Measurements from ENCODE around the gene DCUN1D5. TPM values are rescaled to one million over a fixed set of nuclear protein-coding genes. Genes with fewer than 3 reads are reported as not detected.

DCUN1D5 gene
- total and polyA plus RNA-seq, 2 of the 8 experiments (the other 6 are each of a cell fraction or from before 2014, with no cell fraction given), result 76.1 to 95.4 TPM

GRCh38 chr11:103079833-103080232 lies 12.1 kb downstream of the DCUN1D5 start:
- Histone ChIP-seq H3K4ac (replicated peaks; ENCODE audit: insufficient read length, low read depth, low read length) (no peak overlapping the region), H3K23ac (ENCODE audit: insufficient read length) (no peak overlapping the region), H2AK5ac (ENCODE audit: low read depth, low read length) (no peak overlapping the region), H3K27me3 (replicated peaks in 1 of 4; ENCODE audit: control insufficient read depth in 3 of 4, extremely low read depth in 1 of 4, insufficient read depth in 3 of 4, low read length in 3 of 4) (no peaks in the 10 kb centered on the region), H2BK5ac (ENCODE audit: low read depth, low read length) (no peak overlapping the region), H3K4me3 (ENCODE audit: extremely low read depth in 1 of 4, insufficient read depth in 2 of 4, low read depth in 3 of 4, low read length in 4 of 4) (no peak overlapping the region), H3K79me1 (ENCODE audit: low read depth, low read length) (peaks cover 4% of the 10 kb centered on the region), H4K20me1 (replicated peaks in 1 of 2; ENCODE audit: control insufficient read depth in 1 of 2, insufficient read depth in 2 of 2, low read length in 2 of 2) (peaks cover 2 to 8% of the 10 kb centered on the region in 2 experiments), H2BK15ac (ENCODE audit: low read length) (no peak overlapping the region), H2BK120ac (replicated peaks; ENCODE audit: low read depth, low read length) (no peak overlapping the region), H4K91ac (replicated peaks; ENCODE audit: insufficient read length, low read length) (no peak overlapping the region), H3K36me3 (ENCODE audit: control insufficient read depth in 2 of 4, insufficient read depth in 4 of 4, low read length in 3 of 4) (peaks cover 11 to 91% (median 38%) of the 10 kb centered on the region in 4 experiments), H3K27ac (ENCODE audit: low read depth, low read length) (no peak overlapping the region), H2BK12ac (ENCODE audit: low read depth, low read length) (no peak overlapping the region), H3K56ac (replicated peaks; ENCODE audit: insufficient read length, low read depth, low read length) (no peak overlapping the region), H3K9ac (replicated peaks in 1 of 4; ENCODE audit: extremely low read depth in 1 of 4, low read depth in 3 of 4, low read length in 3 of 4) (no peak overlapping the region), H3K14ac (ENCODE audit: insufficient read length) (no peak overlapping the region), H3K4me2 (ENCODE audit: insufficient read depth in 1 of 2, low read depth in 2 of 2, low read length in 2 of 2) (no peak overlapping the region), H3K9me3 (ENCODE audit: insufficient read depth in 2 of 2, low read depth in 1 of 2, low read length in 1 of 2) (no peaks in the 10 kb centered on the region), H4K8ac (ENCODE audit: extremely low read depth, insufficient read depth, low read length) (no peak overlapping the region), H3K79me2 (ENCODE audit: control insufficient read depth in 1 of 2, insufficient read depth in 2 of 2, low read length in 2 of 2) (peaks cover 0 to 78% of the 10 kb centered on the region in 2 experiments; a peak in 2 of 4 replicates), H3K4me1 (replicated peaks in 1 of 4; ENCODE audit: control insufficient read depth in 3 of 4, insufficient read depth in 4 of 4, low read length in 3 of 4) (no peaks in the 10 kb centered on the region), H3K18ac (ENCODE audit: extremely low read depth, low read length) (no peak overlapping the region), H2BK20ac (ENCODE audit: low read length) (no peak overlapping the region), H3K23me2 (ENCODE audit: low read depth, low read length) (no peaks in the 10 kb centered on the region; the same call in 1 of the 2 replicates), H2AFZ (ENCODE audit: low read length) (no peak overlapping the region), H4K5ac (ENCODE audit: insufficient read length, low read depth, low read length) (no peak overlapping the region)
- 78% methylated on average over 1 of the region's 1 CpG; no CpG with 5 or more reads in 1 of the 2 experiments for WGBS, 2 experiments (ENCODE audit: extremely low coverage in 1 of 2, insufficient coverage in 1 of 2, insufficient read length in 1 of 2, insufficient replicate concordance in 2 of 2, low coverage in 1 of 2, low lambda C conversion rate in 2 of 2, missing lambda C conversion rate in 1 of 2)
- ChIA-PET POLR2A (ENCODE audit: partially characterized antibody) (no interaction called here), CTCF (ENCODE audit: partially characterized antibody) (no interaction called here)
- TF ChIP-seq CTBP2 (IDR thresholded peaks at IDR 0.05; ENCODE audit: borderline replicate concordance, insufficient read depth, insufficient read length, low read length) (no peak), TBP (IDR thresholded peaks at IDR 0.05; ENCODE audit: low read depth, low read length) (no peak), ZNF274 (IDR thresholded peaks at IDR 0.05; ENCODE audit: borderline replicate concordance, extremely low read depth, low read length) (no peak), RAD21 (IDR thresholded peaks at IDR 0.05 in 1 of 2, conservative IDR thresholded peaks at IDR 0.05 in 1 of 2; ENCODE audit: low read depth in 2 of 2, low read length in 2 of 2) (no peak), BRCA1 (IDR thresholded peaks at IDR 0.05; ENCODE audit: low read depth, low read length) (no peak), EGR1 (IDR thresholded peaks at IDR 0.05; ENCODE audit: borderline replicate concordance, low read depth, low read length) (no peak), SIN3A (conservative IDR thresholded peaks at IDR 0.05 in 1 of 2, IDR thresholded peaks at IDR 0.05 in 1 of 2; ENCODE audit: low read depth in 1 of 2, low read length in 2 of 2) (no peak), SRF (IDR thresholded peaks at IDR 0.05; ENCODE audit: low read depth, low read length) (no peak), JUN (IDR thresholded peaks at IDR 0.05; ENCODE audit: low read depth, low read length) (no peak), RFX5 (IDR thresholded peaks at IDR 0.05; ENCODE audit: borderline replicate concordance, low read depth, low read length) (no peak)
- DNase-seq (ENCODE audit: low read depth in 1 of 2, low spot score in 2 of 2) (no peak), FAIRE-seq (no peak)
